ENCODE data around the gene ASTN2. TPM values are rescaled to one million over a fixed set of nuclear protein-coding genes. Genes with fewer than 3 reads are reported as not detected.
"Not testable (repeated sequence)": the region's sequence is repeated elsewhere in the genome, so short reads cannot be mapped to it uniquely, and the experiment has no call there.

ASTN2 gene
- total RNA-seq, 1 experiment from 2014 or later = 11.5 TPM

- not testable (repeated sequence) for DNase-seq (ENCODE audit: extremely low read depth, low read depth)
Observed at GRCh38 chr9:116454539-116454938, 960.3 kb downstream of the ASTN2 start.

GRCh38 chr9:116453785-116454184 is 961.1 kb downstream of the ASTN2 start:
- no peak for DNase-seq (ENCODE audit: extremely low read depth, low read depth)

GRCh38 chr9:116452634-116453033 is 962.2 kb downstream of the ASTN2 start:
- no peak for DNase-seq (ENCODE audit: extremely low read depth, low read depth)

- DNase-seq (ENCODE audit: extremely low read depth, low read depth) = no peak
Observed at GRCh38 chr9:116452227-116452626, 962.6 kb downstream of the ASTN2 start.

DNA sequence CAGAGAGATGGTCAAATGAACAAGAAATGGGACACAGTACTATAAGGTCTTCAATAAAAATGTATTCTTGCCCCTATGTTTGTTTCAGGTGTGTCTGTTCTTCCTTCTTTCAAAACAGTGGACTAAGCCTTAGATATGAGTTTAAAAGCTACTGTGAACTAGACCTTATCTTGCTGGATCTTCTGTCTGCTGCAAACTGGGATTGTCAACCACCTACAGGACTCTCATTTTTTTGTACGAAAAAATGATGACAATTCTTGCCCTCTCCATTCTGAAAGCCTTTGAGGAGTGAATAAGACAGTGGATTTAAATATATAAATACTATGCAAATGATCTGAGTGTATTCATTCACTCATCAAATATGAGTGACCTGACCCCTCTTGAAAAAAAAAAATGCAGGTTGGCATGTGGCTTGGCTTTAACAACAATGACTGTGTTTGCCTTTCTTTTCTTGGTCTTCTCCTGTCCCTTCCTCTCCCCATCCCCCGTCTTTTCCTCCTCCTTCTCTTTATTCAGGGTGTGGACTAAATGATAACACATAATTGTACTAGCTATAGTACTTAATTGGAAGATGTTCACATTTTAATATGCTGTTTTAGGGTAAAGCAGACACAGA is 963.2 kb downstream of the ASTN2 start:
- no peak for DNase-seq (ENCODE audit: extremely low read depth, low read depth)

DNA sequence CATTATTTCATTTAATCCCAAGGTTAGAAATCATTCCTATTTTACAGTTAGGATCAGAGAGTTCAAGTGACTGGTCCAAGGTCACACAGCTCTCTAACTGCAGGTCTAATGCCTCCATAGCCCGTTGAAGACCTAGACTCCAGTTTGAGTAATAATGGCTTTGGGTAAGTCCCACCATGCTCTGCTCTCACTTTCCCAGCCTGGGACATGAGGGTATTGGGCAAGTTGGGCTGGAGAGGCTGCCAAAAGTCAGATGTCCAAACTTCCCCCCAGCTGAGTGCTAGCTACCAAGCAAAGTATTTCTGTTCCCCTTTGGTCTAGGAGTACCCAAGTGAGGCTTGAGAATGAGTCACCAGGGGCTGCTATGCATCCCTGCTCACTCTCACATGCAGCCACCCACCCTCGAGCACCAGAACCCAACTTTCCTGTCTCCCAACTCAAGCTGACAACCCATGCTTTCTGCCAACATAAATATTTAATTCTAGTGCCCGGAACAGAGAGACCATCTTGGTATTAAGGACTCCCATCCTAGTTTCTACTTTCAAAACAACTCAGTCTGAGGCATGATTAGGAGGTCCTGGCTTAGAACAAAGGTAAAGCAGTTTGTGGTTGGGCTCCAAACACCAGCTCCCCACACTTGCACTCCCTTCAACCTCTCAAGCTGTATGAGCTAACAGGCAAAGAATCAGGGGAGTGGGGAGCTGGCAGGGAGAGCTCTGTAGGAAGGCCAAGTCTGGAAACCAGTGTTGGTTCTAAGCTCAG is 964.3 kb downstream of the ASTN2 start:
- DNase-seq (ENCODE audit: extremely low read depth, low read depth) = no peak

GRCh38 chr9:116449949-116450348 is 964.9 kb downstream of the ASTN2 start:
- no peak for DNase-seq (ENCODE audit: extremely low read depth, low read depth)

- DNase-seq (ENCODE audit: extremely low read depth, low read depth) = no peak
Observed at GRCh38 chr9:116448431-116448830, 966.4 kb downstream of the ASTN2 start.

DNA sequence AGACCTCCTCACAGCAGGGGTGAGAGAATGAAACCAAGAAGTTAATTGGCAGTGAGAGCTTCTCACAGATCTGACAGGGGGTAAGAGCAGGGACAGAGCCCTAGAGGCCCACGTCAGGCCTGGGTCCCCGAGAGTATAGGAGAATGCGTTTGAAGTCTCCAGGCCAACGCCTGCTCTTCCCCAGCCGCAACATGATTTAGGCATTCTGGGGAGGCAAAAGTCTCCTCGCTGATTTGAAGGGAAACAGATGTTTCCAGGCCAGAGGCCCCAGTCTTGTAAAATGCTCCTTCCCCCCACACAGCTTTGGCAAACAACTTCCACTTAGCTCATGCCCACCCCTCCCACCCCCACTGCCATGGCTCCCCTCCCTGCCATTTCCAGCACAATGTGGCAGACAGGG is 966.9 kb downstream of the ASTN2 start:
- DNase-seq (ENCODE audit: extremely low read depth, low read depth) = no peak

- DNase-seq (ENCODE audit: extremely low read depth, low read depth) = no peak
Observed at GRCh38 chr9:116442528-116442927, 972.3 kb downstream of the ASTN2 start.

DNA sequence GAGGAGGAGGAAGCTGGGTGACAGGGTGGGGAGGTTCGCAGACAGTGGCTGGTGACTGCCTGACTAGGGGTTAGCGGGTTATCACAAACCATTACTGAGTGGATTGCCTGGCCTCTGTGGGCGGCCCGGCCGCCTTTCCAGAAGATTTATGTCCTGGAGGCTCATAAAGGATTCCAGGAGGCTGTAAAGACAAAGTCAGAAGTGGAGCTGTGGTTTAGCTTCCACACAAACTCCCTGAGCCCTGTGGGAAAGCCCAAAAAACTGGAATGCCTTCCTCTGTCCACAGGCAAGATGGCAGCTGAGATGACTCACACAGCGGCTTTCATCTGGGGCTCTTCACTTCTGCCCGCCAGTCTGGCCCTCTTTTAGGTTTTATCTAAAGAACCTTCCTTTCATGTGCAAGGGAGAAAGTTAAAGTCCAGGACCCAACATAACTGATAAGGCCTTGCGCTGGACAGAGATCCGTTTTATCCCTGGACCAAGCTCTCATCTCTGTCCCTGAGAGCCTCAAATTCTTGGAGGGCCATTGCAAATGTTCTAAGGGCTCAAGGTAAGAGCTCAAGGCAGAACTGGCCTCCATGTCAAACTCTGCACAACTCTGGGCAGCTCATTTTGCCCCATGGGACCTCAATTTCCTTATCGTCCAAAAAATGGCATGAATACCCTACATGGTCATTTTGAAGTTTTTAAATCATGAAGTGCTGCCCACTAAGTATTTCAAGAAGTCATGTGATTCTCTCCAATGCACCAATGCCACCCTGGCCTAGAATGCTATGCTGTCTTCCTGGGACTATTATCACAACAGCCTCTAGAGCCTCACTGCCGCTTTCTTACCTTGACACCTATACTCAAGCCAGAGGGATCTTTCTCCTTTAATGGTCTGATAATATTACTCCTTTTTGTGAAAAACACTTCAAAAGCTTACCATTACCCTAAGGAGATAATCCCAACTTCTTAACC is 977.2 kb downstream of the ASTN2 start:
- DNase-seq (ENCODE audit: extremely low read depth, low read depth) = no peak

DNA sequence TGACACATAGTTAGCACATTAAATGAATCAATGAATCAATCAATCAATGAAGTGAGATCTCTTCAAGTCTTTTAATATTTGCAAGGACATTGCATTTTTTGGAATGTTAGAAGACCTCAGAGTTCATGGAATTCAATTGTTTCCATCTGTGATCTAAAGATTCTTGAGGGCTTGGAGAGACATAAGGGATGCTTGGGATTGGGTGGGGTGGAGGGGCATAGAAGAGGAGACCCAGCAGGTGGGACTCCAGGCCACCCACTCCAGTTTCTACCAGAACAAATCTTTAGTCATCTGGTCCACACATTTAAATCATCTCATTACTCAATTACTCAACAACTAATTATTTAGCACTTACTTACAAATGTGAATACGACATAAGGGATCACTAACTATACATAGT is 978.7 kb downstream of the ASTN2 start:
- no peak for DNase-seq (ENCODE audit: extremely low read depth, low read depth)

- DNase-seq (ENCODE audit: extremely low read depth, low read depth) = no peak
Observed at GRCh38 chr9:116435706-116436105, 979.2 kb downstream of the ASTN2 start.

DNA sequence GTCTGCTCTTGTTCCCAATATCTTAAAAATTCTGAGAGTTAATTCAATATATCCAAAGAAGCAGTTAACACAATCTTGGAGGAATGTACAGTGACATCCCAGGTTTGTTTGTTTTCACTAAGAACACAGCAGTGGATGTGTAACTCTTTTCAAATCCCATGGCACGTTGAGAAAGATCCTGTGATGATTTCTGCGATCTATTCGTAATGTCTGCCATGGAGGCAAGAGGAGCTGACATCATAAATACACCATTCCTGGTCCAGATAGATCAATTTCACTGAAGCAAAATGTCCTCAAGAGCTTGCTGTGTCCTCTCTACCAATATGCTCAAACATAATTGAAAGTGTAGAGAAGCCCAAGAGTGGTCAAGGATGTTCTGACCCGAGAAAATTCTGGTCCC is 980.5 kb downstream of the ASTN2 start:
- no peak for DNase-seq (ENCODE audit: extremely low read depth, low read depth)

DNA sequence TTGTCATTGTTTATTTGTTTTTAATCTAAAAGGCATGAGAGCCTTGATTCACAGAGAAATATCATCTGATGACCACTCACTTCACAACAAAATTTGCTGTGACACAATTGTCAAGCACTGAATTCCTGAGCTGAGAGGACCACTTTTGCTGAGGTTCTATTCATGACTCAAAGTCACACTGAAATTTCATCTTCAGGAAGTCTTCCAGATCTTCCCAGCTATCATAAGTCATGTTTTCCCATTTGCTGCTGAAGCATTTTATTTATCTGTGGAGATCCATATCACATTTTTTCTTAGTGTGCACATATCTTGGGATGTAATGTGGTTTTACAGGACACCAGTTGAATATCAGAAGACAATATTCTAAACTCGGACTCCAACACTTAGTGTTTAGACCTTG is 982.8 kb downstream of the ASTN2 start:
- DNase-seq (ENCODE audit: extremely low read depth, low read depth) = no peak

GRCh38 chr9:116430849-116431248 is 984.0 kb downstream of the ASTN2 start:
- no peak for DNase-seq (ENCODE audit: extremely low read depth, low read depth)

DNA sequence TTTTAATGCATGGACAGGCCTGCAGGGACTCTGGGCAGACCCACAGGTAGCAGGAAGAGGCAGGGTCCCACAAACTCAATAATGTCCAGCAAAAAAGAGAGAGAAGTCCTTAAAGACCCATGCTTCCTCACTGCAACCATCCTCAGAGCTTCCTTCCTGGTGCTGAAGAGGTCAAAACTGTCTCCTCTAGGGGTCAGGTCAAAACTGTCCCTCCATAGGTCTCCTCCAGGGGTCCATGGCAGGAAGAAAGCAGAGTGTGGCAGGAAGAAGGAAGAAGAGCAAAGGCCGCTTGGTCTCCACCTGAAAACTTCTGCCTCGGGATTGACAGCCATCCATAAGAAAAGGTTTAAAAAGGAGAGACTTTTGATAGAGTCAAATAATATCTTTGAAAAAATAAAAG is 989.6 kb downstream of the ASTN2 start:
- no peak for DNase-seq (ENCODE audit: extremely low read depth, low read depth)

DNA sequence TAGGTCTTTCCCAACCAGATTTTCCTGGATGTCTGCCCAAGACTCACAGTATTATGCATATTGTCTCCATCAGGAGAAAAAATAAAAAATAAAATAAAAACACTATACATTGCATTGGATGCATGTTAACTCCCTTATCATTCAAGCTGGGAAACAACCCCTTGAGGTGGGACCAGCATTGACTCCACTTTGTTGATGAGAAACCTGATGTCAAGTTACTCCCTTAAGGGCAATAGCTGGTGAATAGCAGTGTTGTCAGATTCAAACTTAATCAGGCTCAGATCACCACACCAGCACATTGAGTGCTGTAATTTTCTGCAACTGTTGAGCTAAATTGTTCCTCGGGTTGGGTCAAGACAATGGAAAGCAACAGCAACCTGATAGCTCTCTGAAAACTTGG is 991.7 kb downstream of the ASTN2 start:
- no peak for DNase-seq (ENCODE audit: extremely low read depth, low read depth)

- no peak for DNase-seq (ENCODE audit: extremely low read depth, low read depth)
Observed at GRCh38 chr9:116422119-116422979, 992.5 kb downstream of the ASTN2 start.

GRCh38 chr9:116420993-116421538 is 993.8 kb downstream of the ASTN2 start:
- DNase-seq (ENCODE audit: extremely low read depth, low read depth) = no peak
